Measurements from ENCODE around the gene RTN1. TPM values are rescaled to one million over a fixed set of nuclear protein-coding genes. Genes with fewer than 3 reads are reported as not detected.

RTN1 gene
- total and polyA plus RNA-seq, 2 experiments from 2014 or later, result 4.2 to 4.3 TPM

DNA sequence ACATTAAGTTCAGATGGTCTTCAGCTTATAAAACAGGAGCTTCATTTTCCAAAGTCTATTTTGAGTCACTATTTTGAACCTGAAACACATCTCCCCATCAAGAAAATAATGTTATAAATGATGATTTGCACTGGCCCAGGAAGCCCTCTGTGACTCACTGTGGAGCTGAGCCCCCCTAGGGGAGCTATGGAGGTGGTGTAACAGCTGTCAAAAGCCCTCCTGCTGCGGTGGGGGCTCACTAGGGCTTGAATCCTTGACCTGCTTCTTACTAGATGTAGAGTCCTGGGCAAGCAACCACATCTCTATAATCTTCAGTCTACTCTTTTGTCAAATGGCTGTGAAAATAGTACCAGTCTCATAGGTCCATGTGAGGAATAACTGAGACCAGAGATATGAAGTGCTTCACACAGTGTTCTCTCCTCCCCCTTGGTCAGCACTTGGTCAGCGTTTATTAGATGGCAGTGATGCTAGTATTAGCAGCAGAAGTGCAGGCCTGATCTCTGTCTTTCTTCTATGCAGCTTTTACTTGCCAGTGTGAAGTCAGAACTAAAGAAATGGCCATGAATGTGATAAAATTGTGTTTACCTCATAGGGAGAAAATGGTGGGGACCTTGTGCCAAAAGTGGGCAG is 83.4 kb downstream of the RTN1 start:
- H3K27me3 Mint-ChIP-seq (ENCODE audit: insufficient read depth, low read depth, poor library complexity), result no peaks in the 10 kb centered on the region
- H3K4me3 ChIP-seq, result no peak overlapping the region
- H3K4me1 Mint-ChIP-seq, result peaks cover 5% of the 10 kb centered on the region; the same call in 2 of the 3 replicates
- H3K27ac Mint-ChIP-seq, result no peak overlapping the region
- no peaks in the 10 kb centered on the region for H3K9me3 Mint-ChIP-seq
- H3K27ac ChIP-seq (ENCODE audit: low read depth), result no peak overlapping the region
- H3K9me2 ChIP-seq (ENCODE audit: insufficient read depth), result no peaks in the 10 kb centered on the region
- ATAC-seq (peak; percentile 79), DNase-seq (ENCODE audit: low spot score) (peak; percentile 31)
- no peaks in the 10 kb centered on the region for H3F3A ChIP-seq (replicated peaks; ENCODE audit: low read depth)
- no peaks in the 10 kb centered on the region for H3K27me3 ChIP-seq (ENCODE audit: insufficient read depth)
- no peaks in the 10 kb centered on the region for H4K20me1 ChIP-seq (replicated peaks; ENCODE audit: insufficient read depth)
- H3K4me3 Mint-ChIP-seq, result no peak overlapping the region
- H3K4me1 ChIP-seq (ENCODE audit: insufficient read depth), result peaks cover 4% of the 10 kb centered on the region; the same call in 1 of the 2 replicates
- H2AFZ ChIP-seq, result no peak overlapping the region
- no peak overlapping the region for H3K4me2 ChIP-seq
- H3K36me3 Mint-ChIP-seq (ENCODE audit: low read depth), result no peaks in the 10 kb centered on the region
- H3K36me3 ChIP-seq (ENCODE audit: insufficient read depth), result no peaks in the 10 kb centered on the region
- no peaks in the 10 kb centered on the region for H3K79me2 ChIP-seq (replicated peaks; ENCODE audit: insufficient read depth)
- TF ChIP-seq POLR2AphosphoS5 (IDR thresholded peaks at IDR 0.05; ENCODE audit: low read depth) (no peak), JUNB (IDR thresholded peaks at IDR 0.05; ENCODE audit: unreplicated experiment) (no peak), STAT1 (IDR thresholded peaks at IDR 0.05; ENCODE audit: unreplicated experiment) (no peak), NANOG (IDR thresholded peaks at IDR 0.05; ENCODE audit: borderline replicate concordance) (no peak), EZH2phosphoT487 (IDR thresholded peaks at IDR 0.05; ENCODE audit: unreplicated experiment) (no peak)
- TF ChIP-seq, protein P1, sequence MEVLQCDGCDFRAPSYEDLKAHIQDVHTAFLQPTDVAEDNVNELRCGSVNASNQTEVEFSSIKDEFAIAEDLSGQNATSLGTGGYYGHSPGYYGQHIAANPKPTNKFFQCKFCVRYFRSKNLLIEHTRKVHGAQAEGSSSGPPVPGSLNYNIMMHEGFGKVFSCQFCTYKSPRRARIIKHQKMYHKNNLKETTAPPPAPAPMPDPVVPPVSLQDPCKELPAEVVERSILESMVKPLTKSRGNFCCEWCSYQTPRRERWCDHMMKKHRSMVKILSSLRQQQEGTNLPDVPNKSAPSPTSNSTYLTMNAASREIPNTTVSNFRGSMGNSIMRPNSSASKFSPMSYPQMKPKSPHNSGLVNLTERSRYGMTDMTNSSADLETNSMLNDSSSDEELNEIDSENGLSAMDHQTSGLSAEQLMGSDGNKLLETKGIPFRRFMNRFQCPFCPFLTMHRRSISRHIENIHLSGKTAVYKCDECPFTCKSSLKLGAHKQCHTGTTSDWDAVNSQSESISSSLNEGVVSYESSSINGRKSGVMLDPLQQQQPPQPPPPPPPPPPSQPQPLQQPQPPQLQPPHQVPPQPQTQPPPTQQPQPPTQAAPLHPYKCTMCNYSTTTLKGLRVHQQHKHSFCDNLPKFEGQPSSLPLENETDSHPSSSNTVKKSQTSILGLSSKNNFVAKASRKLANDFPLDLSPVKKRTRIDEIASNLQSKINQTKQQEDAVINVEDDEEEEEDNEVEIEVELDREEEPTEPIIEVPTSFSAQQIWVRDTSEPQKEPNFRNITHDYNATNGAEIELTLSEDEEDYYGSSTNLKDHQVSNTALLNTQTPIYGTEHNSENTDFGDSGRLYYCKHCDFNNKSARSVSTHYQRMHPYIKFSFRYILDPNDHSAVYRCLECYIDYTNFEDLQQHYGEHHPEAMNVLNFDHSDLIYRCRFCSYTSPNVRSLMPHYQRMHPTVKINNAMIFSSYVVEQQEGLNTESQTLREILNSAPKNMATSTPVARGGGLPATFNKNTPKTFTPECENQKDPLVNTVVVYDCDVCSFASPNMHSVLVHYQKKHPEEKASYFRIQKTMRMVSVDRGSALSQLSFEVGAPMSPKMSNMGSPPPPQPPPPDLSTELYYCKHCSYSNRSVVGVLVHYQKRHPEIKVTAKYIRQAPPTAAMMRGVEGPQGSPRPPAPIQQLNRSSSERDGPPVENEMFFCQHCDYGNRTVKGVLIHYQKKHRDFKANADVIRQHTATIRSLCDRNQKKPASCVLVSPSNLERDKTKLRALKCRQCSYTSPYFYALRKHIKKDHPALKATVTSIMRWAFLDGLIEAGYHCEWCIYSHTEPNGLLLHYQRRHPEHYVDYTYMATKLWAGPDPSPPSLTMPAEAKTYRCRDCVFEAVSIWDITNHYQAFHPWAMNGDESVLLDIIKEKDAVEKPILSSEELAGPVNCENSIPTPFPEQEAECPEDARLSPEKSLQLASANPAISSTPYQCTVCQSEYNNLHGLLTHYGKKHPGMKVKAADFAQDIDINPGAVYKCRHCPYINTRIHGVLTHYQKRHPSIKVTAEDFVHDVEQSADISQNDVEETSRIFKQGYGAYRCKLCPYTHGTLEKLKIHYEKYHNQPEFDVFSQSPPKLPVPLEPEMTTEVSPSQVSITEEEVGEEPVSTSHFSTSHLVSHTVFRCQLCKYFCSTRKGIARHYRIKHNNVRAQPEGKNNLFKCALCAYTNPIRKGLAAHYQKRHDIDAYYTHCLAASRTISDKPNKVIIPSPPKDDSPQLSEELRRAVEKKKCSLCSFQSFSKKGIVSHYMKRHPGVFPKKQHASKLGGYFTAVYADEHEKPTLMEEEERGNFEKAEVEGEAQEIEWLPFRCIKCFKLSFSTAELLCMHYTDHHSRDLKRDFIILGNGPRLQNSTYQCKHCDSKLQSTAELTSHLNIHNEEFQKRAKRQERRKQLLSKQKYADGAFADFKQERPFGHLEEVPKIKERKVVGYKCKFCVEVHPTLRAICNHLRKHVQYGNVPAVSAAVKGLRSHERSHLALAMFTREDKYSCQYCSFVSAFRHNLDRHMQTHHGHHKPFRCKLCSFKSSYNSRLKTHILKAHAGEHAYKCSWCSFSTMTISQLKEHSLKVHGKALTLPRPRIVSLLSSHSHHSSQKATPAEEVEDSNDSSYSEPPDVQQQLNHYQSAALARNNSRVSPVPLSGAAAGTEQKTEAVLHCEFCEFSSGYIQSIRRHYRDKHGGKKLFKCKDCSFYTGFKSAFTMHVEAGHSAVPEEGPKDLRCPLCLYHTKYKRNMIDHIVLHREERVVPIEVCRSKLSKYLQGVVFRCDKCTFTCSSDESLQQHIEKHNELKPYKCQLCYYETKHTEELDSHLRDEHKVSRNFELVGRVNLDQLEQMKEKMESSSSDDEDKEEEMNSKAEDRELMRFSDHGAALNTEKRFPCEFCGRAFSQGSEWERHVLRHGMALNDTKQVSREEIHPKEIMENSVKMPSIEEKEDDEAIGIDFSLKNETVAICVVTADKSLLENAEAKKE (CRISPR knock-in tag; IDR thresholded peaks at IDR 0.05), result no peak
- TF ChIP-seq, protein P2, sequence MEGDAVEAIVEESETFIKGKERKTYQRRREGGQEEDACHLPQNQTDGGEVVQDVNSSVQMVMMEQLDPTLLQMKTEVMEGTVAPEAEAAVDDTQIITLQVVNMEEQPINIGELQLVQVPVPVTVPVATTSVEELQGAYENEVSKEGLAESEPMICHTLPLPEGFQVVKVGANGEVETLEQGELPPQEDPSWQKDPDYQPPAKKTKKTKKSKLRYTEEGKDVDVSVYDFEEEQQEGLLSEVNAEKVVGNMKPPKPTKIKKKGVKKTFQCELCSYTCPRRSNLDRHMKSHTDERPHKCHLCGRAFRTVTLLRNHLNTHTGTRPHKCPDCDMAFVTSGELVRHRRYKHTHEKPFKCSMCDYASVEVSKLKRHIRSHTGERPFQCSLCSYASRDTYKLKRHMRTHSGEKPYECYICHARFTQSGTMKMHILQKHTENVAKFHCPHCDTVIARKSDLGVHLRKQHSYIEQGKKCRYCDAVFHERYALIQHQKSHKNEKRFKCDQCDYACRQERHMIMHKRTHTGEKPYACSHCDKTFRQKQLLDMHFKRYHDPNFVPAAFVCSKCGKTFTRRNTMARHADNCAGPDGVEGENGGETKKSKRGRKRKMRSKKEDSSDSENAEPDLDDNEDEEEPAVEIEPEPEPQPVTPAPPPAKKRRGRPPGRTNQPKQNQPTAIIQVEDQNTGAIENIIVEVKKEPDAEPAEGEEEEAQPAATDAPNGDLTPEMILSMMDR (conservative IDR thresholded peaks at IDR 0.05; ENCODE audit: low read depth in 2 of 2), result no peak
- TF ChIP-seq, protein P3, sequence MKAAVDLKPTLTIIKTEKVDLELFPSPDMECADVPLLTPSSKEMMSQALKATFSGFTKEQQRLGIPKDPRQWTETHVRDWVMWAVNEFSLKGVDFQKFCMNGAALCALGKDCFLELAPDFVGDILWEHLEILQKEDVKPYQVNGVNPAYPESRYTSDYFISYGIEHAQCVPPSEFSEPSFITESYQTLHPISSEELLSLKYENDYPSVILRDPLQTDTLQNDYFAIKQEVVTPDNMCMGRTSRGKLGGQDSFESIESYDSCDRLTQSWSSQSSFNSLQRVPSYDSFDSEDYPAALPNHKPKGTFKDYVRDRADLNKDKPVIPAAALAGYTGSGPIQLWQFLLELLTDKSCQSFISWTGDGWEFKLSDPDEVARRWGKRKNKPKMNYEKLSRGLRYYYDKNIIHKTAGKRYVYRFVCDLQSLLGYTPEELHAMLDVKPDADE (IDR thresholded peaks at IDR 0.05), result no peak
